Ureter (tissue), 1 donor: Measurements from ENCODE around the gene ING5. TPM values are rescaled to one million over a fixed set of nuclear protein-coding genes. Genes with fewer than 3 reads are reported as not detected.

Source experiments
- DNase-seq: peaks from one replicate; pipeline ENCODE4 v3.0.0-alpha.2; 2020; ENCODE audit warnings: low spot score
- total RNA-seq: library from RNA; stranded (reverse); gene quantifications from one replicate; pipeline ENCODE4 v1.2.4, GENCODE V29; 2023
- donor health status: DM: yes; HTN: yes; CAD: no.

Gene ING5
- total RNA-seq, 1 donor from 2014 or later = 48.0 TPM

DNA sequence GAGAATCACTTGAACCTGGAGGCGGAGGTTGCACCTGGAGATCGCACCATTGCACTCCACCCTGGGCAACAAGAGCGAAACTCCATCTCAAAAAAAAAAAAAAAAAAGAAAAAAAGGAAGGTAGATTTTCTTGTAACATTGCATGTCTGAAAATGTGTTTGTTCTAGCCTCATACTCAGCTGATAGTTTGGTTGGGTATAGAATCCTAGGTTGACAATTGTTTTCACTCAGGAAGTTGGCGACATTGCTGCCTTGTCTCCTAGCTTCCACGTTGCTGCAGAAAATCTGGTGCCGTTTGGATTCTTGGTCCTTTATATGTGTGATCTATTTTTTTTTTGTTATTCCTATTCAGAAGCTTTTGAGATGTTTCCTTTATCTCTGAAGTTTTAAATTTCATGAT lies 4.7 kb downstream of the ING5 start:
- no peak for DNase-seq

DNA sequence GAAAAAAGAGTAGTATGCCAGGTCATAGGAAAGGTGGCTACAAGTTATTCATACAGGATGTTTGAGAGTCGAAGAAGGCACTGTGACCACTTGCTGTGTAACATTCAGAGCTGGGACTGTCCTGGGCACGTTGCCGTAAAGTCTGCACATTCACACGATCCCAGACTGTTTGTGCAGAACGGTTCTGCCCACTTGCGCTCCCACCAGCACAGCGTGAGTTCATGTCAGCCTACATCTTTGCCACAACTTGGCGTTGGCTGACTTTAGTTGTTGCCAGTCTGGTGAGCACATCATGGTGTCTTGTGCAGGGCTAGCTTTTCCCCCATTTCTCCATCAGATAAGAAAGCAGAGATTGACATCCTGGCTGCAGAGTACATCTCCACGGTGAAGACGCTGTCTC lies 7.0 kb downstream of the ING5 start:
- DNase-seq = no peak

DNA sequence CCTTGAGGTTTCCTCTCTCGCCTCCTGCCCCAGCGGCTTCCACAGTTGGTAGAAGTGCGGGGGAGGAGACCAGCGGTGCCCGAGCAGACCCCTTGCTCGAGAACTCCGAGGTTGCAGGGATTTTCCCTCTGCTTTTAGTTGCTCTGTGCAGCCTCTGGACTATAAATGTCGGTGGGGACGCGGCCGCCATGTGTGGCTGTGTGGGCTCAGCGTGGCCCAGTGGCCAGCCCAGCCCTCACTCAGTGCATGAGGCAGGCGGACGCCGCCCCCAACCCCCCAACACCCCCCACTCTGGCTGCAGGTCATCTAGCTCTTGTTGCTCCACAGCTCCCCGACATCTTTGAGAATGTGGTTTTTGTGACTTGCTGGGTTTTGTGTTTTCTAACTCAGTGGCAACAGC lies 17.3 kb downstream of the ING5 start:
- no peak for DNase-seq

DNA sequence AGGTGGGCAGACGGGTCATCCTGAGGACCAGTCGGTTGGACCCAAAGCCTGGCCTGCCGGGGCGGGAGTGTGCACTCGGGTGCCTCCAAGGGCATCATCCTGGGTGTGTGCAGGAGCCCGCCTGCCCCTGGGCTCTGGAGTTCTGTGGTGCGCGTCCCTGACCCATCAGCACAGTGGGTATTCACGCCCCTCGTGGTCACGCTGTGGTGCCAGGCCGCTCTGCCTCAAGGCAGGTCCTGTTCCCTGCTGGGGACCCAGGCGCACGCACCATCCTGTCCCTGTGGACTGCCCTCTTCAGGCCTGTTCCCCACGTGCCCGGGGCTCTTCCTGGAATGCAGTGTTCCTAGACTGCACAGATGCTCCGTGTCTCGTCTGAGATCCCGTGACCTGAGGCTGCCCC lies 18.3 kb downstream of the ING5 start:
- no peak for DNase-seq

DNA sequence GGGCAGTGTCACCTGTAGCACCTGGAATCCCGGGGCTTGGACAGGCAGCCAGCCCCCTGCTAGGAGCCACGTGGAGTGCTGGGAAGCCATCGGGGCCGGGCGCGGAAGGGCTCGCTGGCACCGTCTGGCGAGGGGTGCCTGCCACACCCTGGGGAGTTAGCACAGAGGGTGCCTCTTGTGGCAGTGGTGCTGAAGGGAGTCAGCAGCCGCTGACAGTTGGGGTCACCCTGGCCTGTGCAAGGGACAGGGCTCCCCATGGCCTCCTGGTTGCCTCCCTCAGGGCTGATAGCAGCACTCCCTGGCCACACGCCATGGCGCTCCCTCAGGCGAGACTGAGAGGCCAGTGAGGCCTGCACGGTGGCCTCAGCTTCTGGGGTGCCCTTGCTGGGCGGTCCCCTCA lies 18.7 kb downstream of the ING5 start:
- no peak for DNase-seq

DNA sequence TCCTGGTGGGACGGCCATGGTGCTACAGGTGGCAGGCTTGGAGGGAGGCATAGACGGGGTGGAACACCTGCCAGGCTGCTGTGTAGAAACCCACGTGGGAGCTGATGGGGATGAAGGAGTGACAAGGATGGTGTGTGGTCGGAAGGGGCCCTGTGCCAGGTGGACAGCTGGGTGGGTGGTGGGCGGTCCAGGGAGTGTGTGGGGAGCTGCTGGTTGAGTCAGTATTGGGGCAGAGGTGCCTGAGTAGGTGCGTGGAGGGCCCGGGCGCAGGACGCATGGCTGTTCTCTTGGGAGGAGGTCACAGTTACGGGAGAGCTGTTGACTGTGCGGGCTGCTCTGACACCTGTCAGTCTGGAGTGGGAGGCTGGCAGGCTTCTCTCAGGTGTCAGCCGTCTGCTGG lies 20.0 kb downstream of the ING5 start:
- DNase-seq = no peak

DNA sequence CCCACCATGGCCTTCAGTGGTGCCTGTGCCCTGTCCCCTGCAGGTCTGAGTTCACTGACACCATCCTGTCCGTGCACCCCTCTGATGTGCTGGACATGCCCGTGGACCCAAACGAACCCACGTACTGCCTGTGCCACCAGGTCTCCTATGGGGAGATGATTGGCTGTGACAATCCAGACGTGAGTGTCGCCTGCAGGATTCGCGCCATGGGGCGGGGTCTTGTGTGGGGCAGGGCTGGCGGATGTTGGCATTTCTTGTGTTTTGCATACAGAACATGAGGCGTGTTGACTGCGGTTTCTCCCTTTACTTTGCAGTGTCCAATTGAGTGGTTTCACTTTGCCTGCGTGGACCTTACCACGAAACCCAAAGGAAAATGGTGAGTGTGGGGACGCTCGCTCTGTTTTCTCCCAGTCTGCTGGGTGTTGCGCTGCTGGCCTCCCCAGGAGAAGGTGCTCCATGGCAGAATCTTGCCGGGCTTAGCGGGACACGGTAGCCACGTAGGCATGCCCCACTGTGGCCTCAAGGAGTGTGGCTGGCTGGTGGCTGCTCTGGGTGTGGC lies 21.1 kb downstream of the ING5 start:
- no peak for DNase-seq

DNA sequence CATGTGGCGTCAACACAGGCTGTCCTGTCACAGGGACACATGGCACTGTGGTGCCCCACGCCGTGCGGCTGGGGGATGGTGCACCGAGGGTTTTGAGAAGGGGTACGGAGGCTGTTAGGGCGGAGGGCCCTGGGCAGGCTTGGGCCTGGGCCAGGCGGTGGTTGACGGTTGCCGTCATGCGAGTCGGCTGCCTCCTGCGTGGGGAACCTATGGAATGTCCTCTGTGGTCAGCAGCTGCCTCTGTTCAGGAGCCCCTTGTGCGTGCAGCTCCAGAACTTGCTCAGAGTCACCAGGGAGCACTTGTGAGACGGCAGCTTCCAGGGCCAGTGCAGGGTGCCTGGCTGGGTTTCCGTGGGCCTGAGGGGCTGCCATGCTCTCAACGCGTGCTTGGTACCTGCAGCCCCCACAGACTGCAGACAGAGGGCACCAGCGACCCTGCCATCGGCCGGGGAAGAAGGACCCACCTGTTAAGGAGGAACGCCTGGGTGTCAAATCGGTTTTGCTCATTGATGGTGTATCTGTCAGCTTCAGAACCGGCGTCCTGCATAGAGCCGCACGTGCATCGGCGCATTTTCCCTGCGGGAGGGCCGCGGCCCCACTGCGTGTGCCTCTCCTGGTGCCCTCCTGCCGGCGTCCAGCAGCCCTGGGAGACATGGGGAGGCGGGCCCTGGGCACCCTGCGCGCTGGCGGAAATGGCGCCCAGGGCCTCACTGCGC lies 22.6 kb downstream of the ING5 start:
- no peak for DNase-seq

DNA sequence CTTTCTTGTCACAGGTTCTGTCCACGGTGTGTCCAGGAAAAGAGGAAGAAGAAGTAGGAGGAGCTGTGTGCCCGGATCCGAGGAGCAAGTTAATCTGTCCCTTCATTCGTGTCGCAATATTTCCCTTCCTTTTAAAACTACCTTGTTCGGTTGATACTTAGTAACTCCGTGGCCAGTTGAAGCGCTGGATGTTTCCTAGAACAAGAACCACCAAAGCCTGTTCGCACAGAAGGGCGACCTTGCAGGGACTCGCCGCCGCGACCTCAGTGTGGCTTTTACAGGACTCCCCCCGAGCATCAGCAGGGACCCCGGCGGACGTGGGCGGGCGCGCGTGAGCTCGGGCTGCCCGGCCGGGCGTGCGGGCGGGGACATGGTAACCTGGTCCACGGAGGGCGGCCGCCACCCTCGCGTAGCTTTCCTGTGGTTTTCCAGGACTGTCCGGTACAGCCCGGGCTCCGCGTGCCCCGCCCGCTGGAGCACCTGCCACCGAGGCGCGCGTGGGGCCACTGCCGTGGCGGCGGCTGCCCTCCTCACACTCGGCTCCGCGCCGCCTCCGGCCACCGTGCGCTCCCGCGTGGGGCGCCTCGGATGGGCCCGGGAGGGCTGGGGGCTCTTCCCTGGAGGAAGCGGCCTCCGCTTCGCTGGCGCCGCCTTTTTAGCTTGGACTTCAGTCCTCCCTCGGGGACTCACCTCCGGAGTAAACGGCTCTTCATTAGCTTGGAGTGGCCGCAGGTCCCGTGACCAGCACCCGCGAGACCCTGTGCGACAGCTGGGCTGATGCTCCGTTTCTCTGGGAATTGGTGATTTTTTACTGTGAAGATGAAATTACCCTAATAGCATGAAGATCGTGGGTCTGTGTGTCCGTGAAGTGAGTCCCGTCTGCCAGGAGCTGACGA lies 23.4 kb downstream of the ING5 start:
- no peak for DNase-seq

DNA sequence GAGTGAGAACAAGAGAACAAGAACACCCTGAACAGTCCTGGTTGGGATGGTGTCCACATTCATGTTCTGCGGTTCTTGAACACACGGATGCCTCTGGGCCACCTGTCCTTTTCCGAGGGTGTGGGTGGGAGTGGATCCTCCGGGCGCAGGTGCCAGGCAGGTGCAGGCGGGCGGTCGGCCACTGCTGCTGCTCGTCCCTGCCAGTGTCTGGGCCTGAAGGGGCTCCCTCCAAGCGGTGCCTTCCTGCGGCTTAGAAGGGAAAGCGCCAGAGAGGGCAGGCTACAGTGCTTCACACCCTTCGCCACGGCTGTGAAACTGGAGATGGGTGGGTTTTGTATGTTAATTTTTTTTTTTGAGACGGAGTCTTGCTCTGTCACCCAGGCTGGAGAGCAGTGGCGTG lies 24.6 kb downstream of the ING5 start:
- DNase-seq = no peak

DNA sequence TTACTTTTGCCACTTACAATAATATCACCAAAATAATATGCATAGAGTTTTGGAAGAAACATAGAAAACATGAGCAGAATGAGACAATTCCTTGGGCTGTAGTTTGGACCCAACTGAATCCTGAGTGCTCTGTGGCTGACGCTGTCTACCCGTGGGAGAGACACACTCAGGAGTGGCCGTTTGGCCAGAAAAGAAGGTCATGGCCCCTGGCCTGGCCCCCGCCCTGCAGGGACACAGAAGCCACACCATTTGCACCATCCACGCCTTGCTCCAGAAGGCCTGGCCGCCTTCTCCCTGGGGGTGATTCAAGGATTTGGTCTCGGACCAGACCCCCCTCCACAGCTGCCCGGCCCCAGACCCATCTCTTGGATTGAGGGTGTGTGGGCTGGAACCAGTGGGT lies 26.2 kb downstream of the ING5 start:
- no peak for DNase-seq

DNA sequence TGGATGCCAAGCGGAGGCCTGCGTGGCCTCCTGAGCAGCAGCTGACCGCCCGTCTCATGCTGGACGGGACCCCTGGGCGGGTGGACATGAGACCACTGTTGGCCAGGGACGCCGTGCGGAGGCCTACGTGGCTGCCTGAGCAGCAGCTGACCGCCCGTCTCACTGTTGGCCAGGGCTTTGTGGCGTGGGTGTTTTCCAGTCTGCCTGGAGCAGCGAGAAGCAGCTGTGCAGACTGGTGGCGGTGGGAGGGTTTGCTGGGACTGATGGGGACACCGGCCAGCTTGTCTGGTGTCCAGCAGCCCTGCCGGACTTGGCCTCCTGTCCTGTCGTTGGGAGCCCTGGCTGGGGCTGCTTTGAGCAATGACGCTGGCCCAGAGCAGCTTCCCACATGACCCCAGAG lies 26.8 kb downstream of the ING5 start:
- DNase-seq = no peak

DNA sequence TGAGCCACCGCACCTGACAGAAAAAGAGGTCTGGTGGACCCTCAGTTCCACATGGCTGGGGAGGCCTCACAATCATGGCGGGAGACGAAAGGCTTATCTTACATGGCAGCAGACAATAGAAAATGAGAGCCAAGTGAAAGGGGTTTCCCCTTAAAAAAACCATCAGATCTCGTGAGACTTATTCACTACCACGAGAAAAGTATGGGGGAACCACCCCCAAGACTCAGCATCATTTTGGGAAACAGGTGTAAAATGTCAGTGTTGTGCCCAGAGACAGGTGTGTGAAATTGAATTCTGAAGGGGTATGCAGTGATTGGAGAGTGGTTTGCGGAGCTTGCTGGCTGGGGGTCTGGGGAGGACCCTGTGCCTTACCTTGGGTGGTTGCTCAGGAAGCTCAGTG lies 28.0 kb downstream of the ING5 start:
- no peak for DNase-seq

DNA sequence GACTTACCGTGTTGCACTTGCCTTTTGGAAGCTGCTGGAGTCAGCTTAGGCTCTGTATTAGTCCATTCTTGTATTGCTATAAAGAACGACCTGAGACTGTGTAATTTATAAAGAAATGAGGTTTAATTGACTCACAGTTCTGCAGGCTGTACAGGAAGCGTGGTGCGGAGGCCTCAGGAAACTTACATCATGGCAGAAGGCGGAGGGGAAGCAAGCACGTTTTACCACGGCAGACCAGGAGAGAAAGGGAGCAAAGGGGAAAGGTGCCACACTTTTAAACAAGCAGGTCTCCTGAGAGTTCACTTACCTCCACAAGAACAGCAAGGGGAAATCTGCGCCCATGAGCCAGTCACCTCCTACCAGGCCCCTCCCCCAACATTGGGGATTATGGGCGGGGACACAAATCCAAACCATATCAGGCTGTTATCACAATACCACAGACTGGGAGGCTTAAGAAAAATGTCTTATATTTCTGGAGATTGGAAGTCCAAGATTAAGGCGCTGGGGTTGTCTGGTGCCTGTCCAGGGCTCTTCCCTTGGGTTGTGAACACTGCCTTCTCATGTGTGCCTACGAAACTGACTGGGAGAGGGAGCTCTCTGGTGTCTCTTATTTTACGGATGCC lies 28.9 kb downstream of the ING5 start:
- DNase-seq = no peak

DNA sequence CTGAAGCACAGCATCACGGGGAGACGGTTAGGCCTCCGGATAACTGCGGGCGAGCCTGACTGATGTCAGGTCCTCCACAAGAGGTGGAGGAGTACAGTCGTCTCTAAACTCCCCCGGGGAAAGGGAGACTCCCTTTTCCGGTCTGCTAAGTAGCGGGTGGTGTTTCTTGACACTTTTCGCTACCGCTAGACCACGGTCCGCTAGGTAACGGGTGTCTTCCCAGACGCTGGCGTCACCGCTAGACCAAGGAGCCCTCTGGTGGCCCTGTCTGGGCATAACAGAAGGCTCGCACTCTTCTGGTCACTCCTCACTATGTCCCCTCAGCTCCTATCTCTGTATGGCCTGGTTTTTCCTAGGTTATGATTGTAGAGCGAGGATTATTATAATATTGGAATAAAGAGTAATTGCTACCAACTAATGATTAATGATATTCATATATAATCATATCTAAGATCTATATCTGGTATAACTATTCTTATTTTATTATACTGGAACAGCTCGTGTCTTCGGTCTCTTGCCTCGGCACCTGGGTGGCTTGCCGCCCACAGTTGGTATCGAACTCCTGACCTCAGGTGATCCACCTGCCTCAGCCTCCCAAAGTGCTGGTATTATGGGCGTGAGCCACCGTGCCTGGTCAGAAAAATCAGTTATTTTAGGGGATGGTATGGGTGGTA lies 30.8 kb downstream of the ING5 start:
- peak; percentile 79 for DNase-seq

DNA sequence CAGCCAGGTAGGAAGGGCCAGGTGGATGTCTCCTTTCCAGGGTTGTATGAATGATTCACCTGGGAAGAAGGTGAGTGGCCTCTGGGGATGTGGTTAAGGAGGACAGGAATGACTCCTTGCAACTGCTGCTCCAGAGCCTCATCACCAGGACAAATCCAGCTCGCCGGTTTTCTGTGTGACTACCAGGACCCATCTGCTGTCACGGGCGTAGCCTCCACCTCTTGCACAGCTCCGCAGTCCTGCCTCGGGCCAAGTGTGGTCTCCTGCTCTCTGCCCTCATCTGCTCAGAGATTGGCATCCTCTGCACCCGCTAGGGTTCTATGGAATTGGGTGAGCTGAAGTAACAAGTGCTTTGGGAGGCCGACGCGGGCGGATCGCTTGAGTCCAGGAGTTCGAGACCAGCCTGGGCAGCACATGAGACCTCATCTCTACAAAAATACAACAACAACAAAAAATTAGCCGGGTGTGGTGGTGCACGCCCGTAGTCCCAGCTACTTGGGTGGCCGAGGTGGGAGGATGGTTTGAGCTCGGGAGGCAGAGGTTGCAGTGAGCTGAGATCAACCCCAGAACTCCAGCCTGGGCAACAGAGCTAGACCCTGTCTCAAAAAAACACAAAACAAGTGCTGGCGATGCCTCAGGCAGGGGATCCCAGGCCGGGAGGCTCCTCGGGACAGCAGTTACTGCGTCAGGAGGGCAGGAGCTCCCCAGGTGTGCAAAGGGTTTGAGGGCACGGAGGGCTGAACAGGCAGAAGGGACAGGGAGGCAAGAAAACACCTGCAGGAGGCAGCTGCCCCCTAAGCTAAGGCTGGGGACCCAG lies 31.8 kb downstream of the ING5 start:
- DNase-seq = no peak

DNA sequence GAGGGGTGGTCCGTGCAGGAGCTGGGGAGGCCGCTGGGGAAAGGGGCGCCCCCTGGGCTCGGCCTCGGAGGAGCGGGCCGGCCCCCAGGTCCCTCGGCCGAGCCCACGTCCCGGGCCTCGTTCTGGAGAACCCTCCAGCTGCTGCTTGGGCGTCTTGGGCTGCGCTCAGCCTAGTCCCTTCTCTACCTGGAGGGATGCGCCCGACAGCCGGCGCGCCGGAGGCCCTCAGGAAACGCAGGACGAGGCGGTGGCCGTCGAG lies 32.3 kb downstream of the ING5 start:
- no peak for DNase-seq

DNA sequence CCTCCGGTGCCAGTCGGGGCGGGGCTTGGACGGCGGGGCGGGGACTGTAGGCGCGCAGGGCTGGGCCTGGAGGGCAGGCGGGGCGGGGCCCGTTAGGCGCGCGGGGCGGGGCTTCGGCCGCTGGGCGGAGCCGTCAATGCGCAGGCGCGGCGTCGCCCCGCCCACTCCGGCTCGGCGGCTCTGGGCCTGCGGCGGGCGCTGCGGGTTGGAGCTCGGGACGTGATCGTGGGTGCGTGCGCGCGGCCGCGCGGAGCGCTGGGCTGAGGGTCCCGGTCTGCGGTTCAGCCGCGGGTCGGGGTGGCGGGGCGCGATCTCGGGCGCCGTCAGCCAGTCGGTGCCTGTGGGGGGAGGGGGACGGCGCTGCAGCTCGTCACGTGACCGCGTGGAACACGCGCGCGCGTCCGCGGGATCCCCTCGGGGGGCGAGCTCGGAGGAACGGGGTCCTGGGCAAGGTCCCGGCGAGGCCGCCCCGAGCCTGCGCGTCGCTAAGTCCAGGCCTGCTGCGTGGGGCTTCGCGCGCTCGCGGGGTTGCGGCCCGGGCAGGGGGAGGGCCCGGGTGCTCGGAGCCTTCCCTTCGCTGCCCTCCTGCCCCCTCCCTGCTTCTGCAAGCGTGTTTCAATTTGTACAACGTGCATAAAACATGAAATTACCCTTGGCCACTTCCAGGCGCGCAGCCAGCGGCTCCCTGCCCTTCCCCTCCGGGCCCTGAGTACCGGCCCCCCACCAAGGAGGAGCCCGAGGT lies 32.8 kb downstream of the ING5 start, which contains the start of gene D2HGDH:
TSS of gene D2HGDH (plus strand) at position 164 of the 742 bp plus-strand sequence. CDS start 595 bp downstream, outside the sequence.
- peak; percentile 95 for DNase-seq

DNA sequence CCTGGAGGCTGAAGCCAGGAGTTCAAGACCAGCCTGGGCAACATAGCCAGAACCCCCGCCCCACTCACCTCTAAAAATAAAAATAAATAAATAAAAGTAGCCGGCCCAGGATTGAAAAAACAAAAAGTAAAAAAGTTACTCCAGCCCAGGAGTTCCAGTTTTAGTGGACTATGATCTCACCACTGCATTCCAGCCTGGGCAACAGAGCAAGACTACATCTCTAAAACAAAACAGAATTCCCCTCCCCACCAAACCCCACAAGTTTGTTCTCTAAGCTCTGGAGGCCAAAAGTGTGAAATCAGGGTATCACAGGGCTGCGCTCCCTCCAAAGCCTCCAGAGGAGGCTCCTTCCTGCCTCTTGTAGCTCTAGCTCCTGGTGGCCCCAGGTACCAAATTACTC lies 34.3 kb downstream of the ING5 start:
- no peak for DNase-seq

DNA sequence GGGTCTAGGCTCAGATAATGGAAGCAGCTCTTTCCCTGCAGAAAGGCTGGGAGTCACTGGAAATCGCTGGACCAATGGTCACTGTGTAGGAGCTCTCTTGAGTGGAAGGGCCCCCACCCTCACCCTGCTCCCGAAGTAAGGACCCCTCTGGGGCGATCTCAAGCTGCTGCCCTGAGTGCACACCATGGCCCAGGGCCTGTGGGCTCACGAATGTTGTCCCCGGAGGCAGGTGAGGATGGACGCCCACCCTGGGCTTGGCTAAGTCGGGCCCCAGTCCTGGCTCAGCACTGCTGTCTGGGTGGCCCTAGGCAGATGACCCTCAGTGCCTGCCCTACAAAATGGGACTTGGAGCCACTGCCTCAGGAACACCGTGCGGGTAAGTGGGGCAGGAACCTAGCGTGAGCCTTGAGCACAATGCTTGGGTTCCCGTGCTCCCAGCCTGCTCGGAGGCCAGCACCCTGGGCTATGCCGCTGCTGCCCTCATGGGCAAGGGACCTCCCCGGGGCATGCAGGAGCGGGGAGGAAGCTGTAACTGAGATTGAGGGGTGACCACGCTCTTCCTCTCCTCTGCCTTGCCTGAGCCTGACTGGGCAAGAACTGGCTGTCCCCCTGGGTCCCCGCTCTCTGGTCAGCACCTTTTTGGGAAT lies 36.3 kb downstream of the ING5 start:
- no peak for DNase-seq
